GM12878 (cell line): Measurements from ENCODE around the gene NDC80. TPM values are rescaled to one million over a fixed set of nuclear protein-coding genes. Genes with fewer than 3 reads are reported as not detected.

Source experiments
- ATAC-seq: fragments of 200-7000 bp; cut with Tn5 transposase; 3 replicates; pipeline ENCODE4 v1.9.1; 2020; ENCODE audit warnings: mild to moderate bottlenecking, moderate library complexity
- BruUV-seq: library from RNA; stranded (reverse); fragments of 400-500 nt; replicated peaks from 2 replicates; lab custom pipeline; 2021; lab: Mats Ljungman, UMichigan
- CTCF ChIA-PET: fragments of 300-600 bp; sonication (Branson Sonifier 250); formaldehyde crosslinking; extraction: SDS; loops from one replicate; lab custom pipeline; 2021; ENCODE audit warnings: inconsistent platforms; lab: Yijun Ruan, JAX
- POLR2A ChIA-PET: fragments of 350-600 bp; formaldehyde crosslinking; extraction: SDS; loops from one replicate; lab custom pipeline; 2021; ENCODE audit warnings: inconsistent platforms; lab: Charles Lee
- RAD21 ChIA-PET: fragments of 300-600 bp; sonication (Branson Sonifier 250); formaldehyde crosslinking; loops from one replicate; lab custom pipeline; 2023; ENCODE audit warnings: antibody characterized with exemption; ENCODE audit not compliant: unreplicated experiment; lab: Charles Lee
- SMC1A ChIA-PET: fragments of 300-600 bp; sonication (Branson Sonifier 250); formaldehyde crosslinking; loops from one replicate; lab custom pipeline; 2023; ENCODE audit not compliant: unreplicated experiment, uncharacterized antibody; lab: Charles Lee
- DNase-seq: peaks from one replicate; pipeline ENCODE4 v3.0.0-alpha.2; 2011; ENCODE audit warnings: low read depth, low spot score
- FAIRE-seq: peaks from 3 replicates; lab custom pipeline; 2011; peaks lifted over from hg19 to GRCh38; lab: Jason Lieb, UNC
- H2AFZ ChIP-seq: 2 replicates; pipeline ENCODE4 v1.6.0; 2011; ENCODE audit warnings: low read depth, low read length, control low read depth; ENCODE audit not compliant: control insufficient read depth
- H3K27ac ChIP-seq: 2 replicates; pipeline ENCODE4 v1.5.1; 2011; ENCODE audit warnings: control low read depth; ENCODE audit not compliant: control insufficient read depth, insufficient read depth
- H3K27me3 ChIP-seq, 2 experiments: replicated peaks in 1 of 2; 2 replicates each; pipeline versions ENCODE4 v1.6.0 to v1.6.1; 2011; ENCODE audit warnings: low read length in 1 of 2; ENCODE audit not compliant: control insufficient read depth in 2 of 2, insufficient read depth in 2 of 2
- H3K36me3 ChIP-seq, 2 experiments: 2 replicates each; pipeline ENCODE4 v1.5.1; 2011; ENCODE audit warnings: low read length in 1 of 2; ENCODE audit not compliant: control insufficient read depth in 2 of 2, insufficient read depth in 2 of 2
- H3K4me1 ChIP-seq: 2 replicates; pipeline ENCODE4 v1.6.1; 2011; ENCODE audit warnings: mild to moderate bottlenecking, low read length, moderate library complexity, mixed read lengths; ENCODE audit not compliant: control insufficient read depth, insufficient read depth
- H3K4me2 ChIP-seq: 2 replicates; pipeline ENCODE4 v1.6.0; 2011; ENCODE audit warnings: control low read depth; ENCODE audit not compliant: control insufficient read depth, insufficient read depth
- H3K4me3 ChIP-seq: fragments of 200-600 bp; sonication (generic); 2 replicates; pipeline ENCODE4 v1.5.1; 2016
- H3K79me2 ChIP-seq: 2 replicates; pipeline ENCODE4 v1.6.0; 2011; ENCODE audit warnings: low read length; ENCODE audit not compliant: control insufficient read depth, insufficient read depth
- H3K9ac ChIP-seq: 2 replicates; pipeline ENCODE4 v1.8.0; 2011; ENCODE audit warnings: low read length, control low read depth, mixed read lengths; ENCODE audit not compliant: control insufficient read depth, insufficient read depth
- H3K9me3 ChIP-seq: replicated peaks from 3 replicates; pipeline ENCODE4 v1.5.1; 2011; ENCODE audit warnings: mild to moderate bottlenecking, low read length; ENCODE audit not compliant: control insufficient read depth, insufficient read depth
- H4K20me1 ChIP-seq: 2 replicates; pipeline ENCODE4 v1.6.0; 2011; ENCODE audit not compliant: control insufficient read depth, insufficient read depth
- CEBPB ChIP-seq, 2 experiments: fragments of 150-350 bp in 1 of 2; IDR thresholded peaks; 2 replicates each; pipeline ENCODE4 v1.6.1; 2012 to 2014; ENCODE audit warnings: low read depth in 2 of 2, low read length in 2 of 2, borderline replicate concordance in 1 of 2, inconsistent platforms in 1 of 2
- CHD2 ChIP-seq: IDR thresholded peaks from 2 replicates; pipeline ENCODE4 v1.6.1; 2011; ENCODE audit warnings: low read depth, low read length, improper control_type of control experiment, borderline replicate concordance
- CHD4 ChIP-seq: fragments of 200-600 bp; sonication (generic); IDR thresholded peaks from 2 replicates; pipeline ENCODE4 v1.6.1; 2016; ENCODE audit warnings: mild to moderate bottlenecking
- DPF2 ChIP-seq: fragments of 450-650 bp; IDR thresholded peaks from 2 replicates; pipeline ENCODE4 v1.6.1; 2017; ENCODE audit warnings: mild to moderate bottlenecking
- SREBF1 ChIP-seq: IDR thresholded peaks from 2 replicates; pipeline ENCODE4 v1.6.1; 2012; ENCODE audit warnings: mild to moderate bottlenecking, low read length
- ZBTB11 ChIP-seq: fragments of 450-650 bp; formaldehyde crosslinking; IDR thresholded peaks from 2 replicates; pipeline ENCODE4 v1.5.0; 2022; ENCODE audit warnings: mild to moderate bottlenecking, missing genetic modification characterization
- ZNF687 ChIP-seq: fragments of 450-650 bp; IDR thresholded peaks from 2 replicates; pipeline ENCODE4 v1.6.1; 2017; ENCODE audit warnings: mild to moderate bottlenecking, moderate library complexity
- WGBS: methylation state at CpG from one replicate; pipeline ENCODE4 v1.1.6; 2016; ENCODE audit warnings: low lambda C conversion rate; ENCODE audit not compliant: insufficient replicate concordance, insufficient coverage; ENCODE audit errors: missing lambda C conversion rate; 5-methylcytosine and 5-hydroxymethylcytosine counted together
- in situ Hi-C: fragments of 300-500 bp; cut with MboI; formaldehyde crosslinking; loops from 9 replicates; pipeline ENCODE4 v1.14.3; 2018; ENCODE audit warnings: mixed read lengths
- intact Hi-C: fragments of 100-400 bp; cut with micrococcal nuclease; formaldehyde crosslinking; loops from one replicate; pipeline ENCODE4 v1.14.2; 2022; ENCODE audit not compliant: unreplicated experiment
- polyA plus RNA-seq, 11 experiments: library from polyadenylated mRNA; depleted of rRNA in 4 of 11; unstranded in 6 of 11; stranded (reverse) in 5 of 11; fragments of >200 nt; fragmentation: Nextera tagmentation in 4 of 11; fragmentation: Illumina TruSeq in 1 of 11; extraction: Ambion mirVana in 4 of 11; extraction: Trizol in 1 of 11; gene quantifications; 1 replicate in 1 of 11; 2 replicates in 10 of 11; pipeline versions ENCODE4 v1.2.1 to v1.2.3, GENCODE V29; 2011 to 2016; ENCODE audit warnings: inconsistent platforms in 2 of 11, missing spikeins in 2 of 11, low read depth in 1 of 11
- total RNA-seq, 4 experiments: library from RNA; depleted of rRNA in 3 of 4; stranded (reverse); fragments of >200 nt in 3 of 4; fragmentation: Illumina TruSeq in 1 of 4; extraction: Trizol in 1 of 4; gene quantifications; 2 replicates each; pipeline versions ENCODE4 v1.2.1 to v1.2.3, GENCODE V29; 2013 to 2021
- TF ChIP-seq, protein P1 (sequence below): IDR thresholded peaks from 2 replicates; pipeline ENCODE4 v1.6.1; 2011; ENCODE audit warnings: borderline replicate concordance, low read depth, mild to moderate bottlenecking, moderate library complexity, low read length; ENCODE audit not compliant: insufficient read depth, poor library complexity, severe bottlenecking

The NDC80 gene
- total and polyA plus RNA-seq, 10 of the 15 experiments (the other 5 are each of a cell fraction or from before 2014, with no cell fraction given), result 36.5 to 80.8 (median 54.7) TPM

GRCh38 chr18:2535419-2535910 is 35.9 kb upstream of the NDC80 start (continued):
- no peak for TF ChIP-seq DPF2

DNA sequence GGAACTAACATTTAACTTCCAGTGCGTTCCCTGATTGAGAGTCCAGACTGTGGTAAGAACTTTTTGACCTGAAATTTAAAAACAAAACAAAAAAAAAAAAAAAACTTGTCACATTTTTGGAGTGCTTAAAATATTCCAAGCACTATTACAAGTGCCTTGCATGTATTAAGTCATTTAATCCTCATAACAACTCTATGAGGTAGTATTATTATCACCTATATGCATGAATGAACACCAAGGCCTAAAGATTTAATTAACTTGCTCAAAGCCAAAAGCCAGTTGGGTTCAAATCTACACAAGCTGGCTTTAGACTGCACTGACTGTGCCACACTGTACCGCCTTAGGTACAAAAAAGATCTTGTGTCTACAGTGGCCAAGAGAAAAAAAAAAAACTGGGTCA is 35.3 kb upstream of the NDC80 start:
- no peaks in the 10 kb centered on the region for H3K9me3 ChIP-seq
- no peak overlapping the region for H3K9ac ChIP-seq
- H4K20me1 ChIP-seq, result no peaks in the 10 kb centered on the region
- POLR2A ChIA-PET, result no interaction called here
- H3K27ac ChIP-seq, result no peak overlapping the region
- no peaks in the 10 kb centered on the region for H3K27me3 ChIP-seq
- in situ Hi-C loops (no loop called here), intact Hi-C loops (no loop called here)
- BruUV-seq, result no TSS peak
- no peak for DNase-seq
- SMC1A ChIA-PET, result interaction anchor here (2.2 to 2.9 kb wide), 3 partner anchors 10 to 432 kb away, joined by 6 to 10 read pairs (median 8); no protein-coding TSS in a partner anchor
- no peaks in the 10 kb centered on the region for H3K79me2 ChIP-seq
- TF ChIP-seq SREBF1 (no peak), ZNF687 (no peak), CEBPB (IDR thresholded peaks at IDR 0.05; ENCODE audit: borderline replicate concordance in 1 of 2, low read depth in 2 of 2, low read length in 2 of 2) (no peak), ZBTB11 (no peak), CHD4 (no peak), CHD2 (no peak)
- TF ChIP-seq, protein P1, sequence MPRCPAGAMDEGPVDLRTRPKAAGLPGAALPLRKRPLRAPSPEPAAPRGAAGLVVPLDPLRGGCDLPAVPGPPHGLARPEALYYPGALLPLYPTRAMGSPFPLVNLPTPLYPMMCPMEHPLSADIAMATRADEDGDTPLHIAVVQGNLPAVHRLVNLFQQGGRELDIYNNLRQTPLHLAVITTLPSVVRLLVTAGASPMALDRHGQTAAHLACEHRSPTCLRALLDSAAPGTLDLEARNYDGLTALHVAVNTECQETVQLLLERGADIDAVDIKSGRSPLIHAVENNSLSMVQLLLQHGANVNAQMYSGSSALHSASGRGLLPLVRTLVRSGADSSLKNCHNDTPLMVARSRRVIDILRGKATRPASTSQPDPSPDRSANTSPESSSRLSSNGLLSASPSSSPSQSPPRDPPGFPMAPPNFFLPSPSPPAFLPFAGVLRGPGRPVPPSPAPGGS, result no peak
- no peak overlapping the region for H2AFZ ChIP-seq
- H3K36me3 ChIP-seq, result peaks cover 0 to 2% of the 10 kb centered on the region in 2 experiments; a peak in 2 of 4 replicates
- no peak overlapping the region for H3K4me2 ChIP-seq
- WGBS, result 62% methylated on average over 2 of the region's 2 CpGs
- no peak for ATAC-seq
- CTCF ChIA-PET, result interaction anchor here (2.3 kb wide), 1 partner anchor 11 kb away, joined by 14 read pairs; no protein-coding TSS in a partner anchor
- RAD21 ChIA-PET, result no interaction called here
- no peak overlapping the region for H3K4me3 ChIP-seq
- H3K4me1 ChIP-seq, result no peaks in the 10 kb centered on the region
- no peak for FAIRE-seq
